Measurements from ENCODE around the gene PSMB10. TPM values are rescaled to one million over a fixed set of nuclear protein-coding genes. Genes with fewer than 3 reads are reported as not detected.

Gene PSMB10
- total RNA-seq, 1 experiment from 2014 or later, result 24.5 TPM

DNA sequence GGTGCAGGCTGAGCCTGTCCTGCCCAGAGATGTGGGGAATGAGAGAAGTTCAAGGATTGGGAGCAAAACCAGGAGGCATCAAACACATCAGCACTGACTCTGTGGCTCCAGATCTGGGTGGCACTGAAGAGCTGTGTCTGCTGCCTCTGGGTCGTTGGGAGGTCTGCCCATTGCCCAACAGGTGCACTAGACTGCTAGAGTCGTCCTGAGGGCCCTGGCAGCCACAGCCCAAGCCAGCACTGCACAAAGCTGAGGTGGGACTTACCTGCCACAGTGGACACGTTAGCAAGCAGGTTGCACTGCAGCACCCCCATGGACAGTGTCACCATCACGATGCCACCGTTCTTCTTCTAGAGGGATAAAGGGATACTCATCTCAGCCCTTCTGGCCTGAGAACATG, 40.4 kb upstream of the PSMB10 start:
- Histone ChIP-seq H3K27me3 (ENCODE audit: insufficient read depth, low read length) (no peaks in the 10 kb centered on the region; the same call in 1 of the 2 replicates), H4K5ac (ENCODE audit: insufficient read length, low read depth, low read length) (no peak overlapping the region), H4K8ac (replicated peaks; ENCODE audit: insufficient read length, low read depth, low read length) (no peak overlapping the region), H3K23me2 (ENCODE audit: insufficient read length, low read depth, low read length, poor library complexity, severe bottlenecking) (no peaks in the 10 kb centered on the region), H2BK12ac (ENCODE audit: insufficient read length, low read depth, low read length) (no peak overlapping the region), H3K23ac (ENCODE audit: insufficient read length, low read depth, low read length) (no peak overlapping the region), H3K27ac (ENCODE audit: insufficient read length, low read depth, low read length) (no peak overlapping the region), H2BK5ac (ENCODE audit: insufficient read length, low read length) (no peak overlapping the region), H3K14ac (ENCODE audit: insufficient read depth, low read length) (no peak overlapping the region), H4K91ac (ENCODE audit: insufficient read length, low read depth, low read length) (no peak overlapping the region), H3K56ac (ENCODE audit: insufficient read length, low read depth, low read length) (no peak overlapping the region), H2AFZ (ENCODE audit: low read length) (no peak overlapping the region), H4K20me1 (ENCODE audit: control insufficient read depth, insufficient read depth, insufficient read length) (no peaks in the 10 kb centered on the region), H3K4ac (ENCODE audit: low read depth, low read length) (no peak overlapping the region), H3K9me3 (ENCODE audit: control insufficient read depth, low read depth, low read length) (no peaks in the 10 kb centered on the region), H2BK15ac (ENCODE audit: low read depth, low read length) (no peak overlapping the region), H2BK120ac (ENCODE audit: low read depth, low read length, poor library complexity, severe bottlenecking) (no peak overlapping the region), H3K18ac (ENCODE audit: insufficient read length, low read depth, low read length) (no peak overlapping the region), H2AK5ac (ENCODE audit: insufficient read length, low read length) (no peak overlapping the region), H2BK20ac (ENCODE audit: low read depth, low read length, poor library complexity, severe bottlenecking) (no peak overlapping the region), H3K9ac (ENCODE audit: extremely low read depth, insufficient read length, low read length) (no peak overlapping the region), H3T11ph (ENCODE audit: low read length) (no peak overlapping the region), H3K4me2 (ENCODE audit: insufficient read depth, insufficient read length, low read length) (no peak overlapping the region), H3K79me1 (ENCODE audit: insufficient read depth, low read depth, low read length, poor library complexity, severe bottlenecking) (no peaks in the 10 kb centered on the region), H3K79me2 (ENCODE audit: insufficient read depth, low read length) (no peaks in the 10 kb centered on the region), H3K4me1 (ENCODE audit: insufficient read depth, low read length) (no peaks in the 10 kb centered on the region)
- Mint-ChIP-seq H3K27me3 (ENCODE audit: low read depth) (peaks cover 17% of the 10 kb centered on the region), H3K9me3 (no peaks in the 10 kb centered on the region), H3K4me3 (no peak overlapping the region), H3K4me1 (no peaks in the 10 kb centered on the region), H3K36me3 (ENCODE audit: insufficient read depth in 1 of 3, low read depth in 3 of 3) (no peaks in the 10 kb centered on the region), H3K27ac (no peak overlapping the region)
- DNase-seq, result no peak
- no CpG with 5 or more reads among the region's 5 CpGs for WGBS (ENCODE audit: extremely low coverage, insufficient read length, low lambda C conversion rate)
- TF ChIP-seq, protein P1, sequence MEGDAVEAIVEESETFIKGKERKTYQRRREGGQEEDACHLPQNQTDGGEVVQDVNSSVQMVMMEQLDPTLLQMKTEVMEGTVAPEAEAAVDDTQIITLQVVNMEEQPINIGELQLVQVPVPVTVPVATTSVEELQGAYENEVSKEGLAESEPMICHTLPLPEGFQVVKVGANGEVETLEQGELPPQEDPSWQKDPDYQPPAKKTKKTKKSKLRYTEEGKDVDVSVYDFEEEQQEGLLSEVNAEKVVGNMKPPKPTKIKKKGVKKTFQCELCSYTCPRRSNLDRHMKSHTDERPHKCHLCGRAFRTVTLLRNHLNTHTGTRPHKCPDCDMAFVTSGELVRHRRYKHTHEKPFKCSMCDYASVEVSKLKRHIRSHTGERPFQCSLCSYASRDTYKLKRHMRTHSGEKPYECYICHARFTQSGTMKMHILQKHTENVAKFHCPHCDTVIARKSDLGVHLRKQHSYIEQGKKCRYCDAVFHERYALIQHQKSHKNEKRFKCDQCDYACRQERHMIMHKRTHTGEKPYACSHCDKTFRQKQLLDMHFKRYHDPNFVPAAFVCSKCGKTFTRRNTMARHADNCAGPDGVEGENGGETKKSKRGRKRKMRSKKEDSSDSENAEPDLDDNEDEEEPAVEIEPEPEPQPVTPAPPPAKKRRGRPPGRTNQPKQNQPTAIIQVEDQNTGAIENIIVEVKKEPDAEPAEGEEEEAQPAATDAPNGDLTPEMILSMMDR (conservative IDR thresholded peaks at IDR 0.05), result no peak
